HG03460 (cell line): ENCODE data around the gene NR6A1.

ENCODE experiments used
- ATAC-seq: cut with Tn5 transposase; IDR thresholded peaks from one replicate; pipeline ENCODE4 v1.9.1; 2021; ENCODE audit not compliant: unreplicated experiment

The NR6A1 gene

DNA sequence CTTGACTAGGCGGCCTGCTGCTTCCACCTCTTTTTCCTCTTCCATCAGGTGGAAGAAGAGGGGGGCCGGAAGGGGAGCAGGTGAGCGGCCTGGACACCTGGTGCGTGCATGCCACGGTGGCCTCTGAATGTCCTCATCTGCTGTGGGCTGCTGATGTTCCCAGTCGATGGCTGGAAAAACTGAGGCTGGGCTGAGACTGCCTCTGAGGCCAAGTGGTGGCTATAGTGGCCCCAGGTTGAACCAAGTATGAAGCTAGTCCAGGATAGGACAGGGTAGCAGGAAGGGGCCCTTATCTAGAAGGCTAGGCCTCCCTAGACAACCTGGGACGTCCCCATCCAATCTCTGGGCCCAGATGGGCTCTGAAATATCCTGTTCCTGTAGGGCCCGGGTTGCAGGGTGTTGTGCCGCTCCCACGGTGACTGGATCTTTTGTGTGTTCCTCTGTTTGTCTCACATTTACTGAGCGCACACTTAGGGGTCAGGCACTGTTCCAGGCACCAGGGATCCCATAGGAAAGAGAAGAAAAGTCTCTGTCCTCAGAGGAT lies 263.2 kb downstream of the NR6A1 start:
- ATAC-seq, result no peak

DNA sequence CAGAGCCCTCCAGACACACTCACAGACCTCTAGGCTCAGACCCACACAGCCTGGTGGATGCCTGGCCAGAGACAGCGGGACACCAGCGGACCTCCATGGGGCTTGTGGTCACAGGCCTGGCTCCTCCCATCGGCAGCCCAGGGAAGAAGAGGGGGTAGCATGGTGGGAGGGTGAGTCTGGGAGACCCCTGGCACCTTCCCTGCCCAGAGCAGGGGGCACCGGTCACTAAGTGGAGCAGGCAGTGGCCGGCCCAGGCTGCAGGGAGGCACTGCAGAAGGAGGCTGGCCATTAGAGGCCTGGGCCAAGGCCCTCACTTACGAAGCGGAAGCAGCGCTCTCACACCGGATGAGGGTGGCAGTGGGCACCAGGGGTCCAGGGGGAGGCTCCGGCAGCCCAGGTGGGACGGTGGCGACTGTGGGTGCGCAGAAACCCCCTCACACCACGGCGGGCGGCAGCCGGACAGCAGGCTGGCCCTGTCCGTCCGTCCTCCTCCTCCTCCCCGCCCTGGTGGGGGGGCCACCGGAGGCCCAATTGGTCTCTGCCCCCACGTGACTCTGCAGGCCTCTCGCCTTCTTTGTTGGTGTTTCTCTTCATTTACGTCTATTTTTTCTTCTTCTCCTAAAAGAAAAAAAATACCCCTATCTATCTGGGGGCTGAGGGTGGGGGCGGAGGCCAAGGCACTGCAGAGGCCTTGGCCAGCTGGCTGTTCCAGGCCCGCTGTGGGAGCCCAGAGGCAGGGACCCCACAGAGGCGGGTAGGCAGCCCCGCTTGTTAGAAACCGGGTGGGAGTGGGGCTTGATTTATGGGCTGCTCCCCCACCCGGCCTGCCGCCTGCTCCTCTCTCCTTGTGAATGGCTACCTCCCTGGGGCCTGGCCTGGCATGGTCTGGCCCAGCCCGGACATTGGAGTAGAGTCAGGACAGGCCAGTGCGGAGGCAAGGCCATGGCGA lies 263.9 kb downstream of the NR6A1 start, which contains the start of gene NR5A1:
NR5A1 (minus strand) TSS at position 469 of the 949 bp plus-strand sequence. CDS start 4,004 bp downstream, outside the sequence.
- ATAC-seq, result no peak

DNA sequence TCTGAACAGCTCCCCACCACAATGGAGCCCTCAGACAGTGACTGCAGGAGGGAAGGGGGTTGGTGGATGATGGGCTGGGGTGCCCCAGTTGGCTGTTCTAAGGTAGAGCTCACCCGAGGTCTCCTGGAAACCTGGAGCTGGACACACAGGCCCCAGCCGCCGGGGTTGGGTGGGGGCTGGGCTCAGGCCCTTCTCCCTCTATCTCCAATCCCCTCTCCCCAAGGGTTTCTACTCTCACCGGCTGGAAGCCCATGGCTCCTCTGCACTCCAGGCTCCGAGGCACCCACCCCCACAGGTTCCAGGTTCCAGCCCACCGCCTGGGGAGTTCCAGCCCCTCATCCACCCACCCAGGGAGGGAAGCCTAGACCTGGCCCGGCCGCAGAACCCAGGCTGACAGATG lies 264.7 kb downstream of the NR6A1 start:
- no peak for ATAC-seq

DNA sequence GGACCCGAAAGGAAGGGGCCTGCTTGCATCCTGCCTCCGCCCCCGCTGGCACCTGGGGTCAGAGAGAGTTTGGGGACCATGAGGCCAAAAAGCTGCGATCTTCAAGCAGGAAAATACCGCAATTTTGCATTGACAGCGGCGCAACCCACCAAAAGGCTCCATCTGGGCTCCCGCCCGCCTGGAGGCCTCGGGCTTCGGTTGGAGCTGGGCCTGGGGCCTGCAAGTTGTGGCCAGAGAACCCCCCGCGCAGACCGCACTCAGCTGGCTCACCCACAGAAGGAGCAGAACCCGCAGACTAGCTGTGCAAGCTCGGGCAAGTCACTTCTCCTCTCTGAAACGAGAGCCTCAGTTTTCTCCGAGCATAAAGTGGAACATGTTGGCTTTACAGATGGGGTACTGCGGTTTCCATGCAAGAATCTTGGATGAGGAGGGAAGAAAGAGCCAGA lies 265.2 kb downstream of the NR6A1 start:
- ATAC-seq, result no peak

DNA sequence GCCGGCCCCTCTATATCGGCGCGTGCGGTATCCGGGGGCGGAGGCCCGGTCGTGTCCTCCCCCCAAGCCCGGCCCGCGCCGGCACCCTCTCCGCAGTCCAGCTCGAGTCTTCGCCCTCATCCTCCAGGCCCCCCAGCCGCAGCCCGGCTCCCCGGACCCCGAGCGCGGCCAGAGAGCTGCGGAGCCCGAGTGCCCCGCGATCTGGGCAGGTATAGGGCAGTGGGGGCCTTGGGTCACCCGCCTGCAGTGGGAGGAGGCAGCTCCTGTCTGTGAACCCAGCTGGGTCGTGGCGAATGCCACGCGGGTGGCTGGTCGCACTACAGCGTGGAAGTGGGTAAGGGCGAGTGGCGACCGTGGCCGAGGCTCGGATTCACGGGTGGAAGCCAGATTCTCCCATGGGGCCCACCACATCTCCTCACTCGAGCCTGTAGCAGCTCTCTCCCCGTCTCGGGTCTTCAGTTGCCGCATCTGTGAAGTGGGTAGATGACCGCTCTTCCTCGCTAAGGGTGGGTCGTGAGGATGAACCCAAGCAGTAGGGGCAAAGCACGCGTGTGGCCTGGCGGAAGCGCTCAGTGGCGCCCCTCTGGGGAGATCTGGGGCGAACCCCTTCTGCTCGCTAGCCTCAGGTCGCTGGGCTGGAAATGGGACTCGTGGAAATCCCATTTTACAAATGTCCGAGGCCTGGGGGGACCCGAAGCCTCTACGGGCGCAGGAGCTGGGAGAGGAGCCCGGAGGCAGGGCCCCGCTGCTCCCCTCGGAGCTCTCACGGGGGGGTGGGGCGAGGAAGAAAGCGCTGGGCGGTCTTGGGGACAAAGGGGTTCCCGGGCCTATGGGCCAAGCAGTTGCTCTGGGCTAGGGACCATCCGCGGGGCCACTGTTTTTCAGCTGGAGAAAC lies 265.9 kb downstream of the NR6A1 start:
- no peak for ATAC-seq

DNA sequence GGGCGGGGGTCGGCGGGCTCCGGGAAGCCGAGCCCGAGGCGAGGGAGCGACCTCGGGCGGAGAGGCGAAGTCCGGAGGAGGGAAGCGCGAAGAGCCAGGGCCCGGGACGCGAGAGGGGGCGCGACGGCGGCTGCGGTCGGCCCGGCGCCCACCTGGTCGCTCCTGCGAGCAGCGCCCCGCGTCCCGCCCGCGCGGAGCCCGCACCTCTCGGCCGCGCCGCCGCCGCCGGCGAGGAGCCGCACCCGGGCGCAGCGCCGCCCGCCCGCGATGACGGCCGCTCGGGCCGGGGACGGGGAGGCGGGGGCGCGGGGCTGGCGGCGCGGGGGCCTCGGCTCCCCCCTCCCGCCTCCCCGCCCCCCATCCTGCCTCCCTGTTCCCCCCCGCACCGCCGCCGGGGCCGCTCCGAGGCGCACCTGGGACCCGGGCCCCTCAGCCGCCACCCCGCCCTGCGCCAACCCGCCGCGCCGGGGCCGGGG lies 266.5 kb downstream of the NR6A1 start:
- ATAC-seq, result no peak

DNA sequence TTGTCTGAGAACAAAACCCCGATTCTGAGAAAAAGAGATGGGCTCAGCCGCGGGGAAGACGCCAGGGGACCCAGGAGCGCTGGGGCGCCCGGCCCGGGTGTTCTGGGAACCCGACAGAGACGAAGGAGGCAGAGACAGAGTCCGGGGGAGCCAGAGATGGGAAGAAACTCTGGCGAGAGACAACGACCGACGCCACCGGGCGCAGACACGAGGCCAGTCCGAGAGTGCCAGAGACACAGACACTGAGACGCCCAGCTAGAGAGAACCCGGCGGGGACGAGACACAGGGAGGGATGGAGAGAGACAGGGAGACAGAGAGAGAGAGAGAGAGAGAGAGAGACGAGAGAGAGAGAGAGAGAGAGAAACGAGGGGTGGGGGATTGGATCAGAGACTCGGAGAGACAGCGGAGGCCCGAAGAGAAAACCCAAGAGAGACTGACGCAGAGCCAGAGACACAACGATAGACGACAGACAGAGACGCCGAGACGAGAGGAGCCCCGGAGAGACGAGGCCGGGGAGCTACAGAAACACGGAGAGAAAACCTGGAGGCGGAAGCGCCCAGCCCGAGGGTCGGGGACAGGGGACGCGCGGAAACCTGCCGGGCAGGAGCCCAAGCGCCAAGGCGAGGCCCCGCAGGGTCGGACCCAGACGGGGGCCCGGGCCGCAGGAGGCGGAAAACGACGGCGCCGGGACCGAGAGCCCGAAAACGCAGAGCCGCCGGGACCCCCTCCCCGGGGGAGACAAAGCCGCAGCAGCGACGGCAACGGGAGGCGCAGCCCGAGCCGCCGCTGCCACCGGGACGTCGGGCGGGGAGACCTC lies 267.2 kb downstream of the NR6A1 start:
- no peak for ATAC-seq

DNA sequence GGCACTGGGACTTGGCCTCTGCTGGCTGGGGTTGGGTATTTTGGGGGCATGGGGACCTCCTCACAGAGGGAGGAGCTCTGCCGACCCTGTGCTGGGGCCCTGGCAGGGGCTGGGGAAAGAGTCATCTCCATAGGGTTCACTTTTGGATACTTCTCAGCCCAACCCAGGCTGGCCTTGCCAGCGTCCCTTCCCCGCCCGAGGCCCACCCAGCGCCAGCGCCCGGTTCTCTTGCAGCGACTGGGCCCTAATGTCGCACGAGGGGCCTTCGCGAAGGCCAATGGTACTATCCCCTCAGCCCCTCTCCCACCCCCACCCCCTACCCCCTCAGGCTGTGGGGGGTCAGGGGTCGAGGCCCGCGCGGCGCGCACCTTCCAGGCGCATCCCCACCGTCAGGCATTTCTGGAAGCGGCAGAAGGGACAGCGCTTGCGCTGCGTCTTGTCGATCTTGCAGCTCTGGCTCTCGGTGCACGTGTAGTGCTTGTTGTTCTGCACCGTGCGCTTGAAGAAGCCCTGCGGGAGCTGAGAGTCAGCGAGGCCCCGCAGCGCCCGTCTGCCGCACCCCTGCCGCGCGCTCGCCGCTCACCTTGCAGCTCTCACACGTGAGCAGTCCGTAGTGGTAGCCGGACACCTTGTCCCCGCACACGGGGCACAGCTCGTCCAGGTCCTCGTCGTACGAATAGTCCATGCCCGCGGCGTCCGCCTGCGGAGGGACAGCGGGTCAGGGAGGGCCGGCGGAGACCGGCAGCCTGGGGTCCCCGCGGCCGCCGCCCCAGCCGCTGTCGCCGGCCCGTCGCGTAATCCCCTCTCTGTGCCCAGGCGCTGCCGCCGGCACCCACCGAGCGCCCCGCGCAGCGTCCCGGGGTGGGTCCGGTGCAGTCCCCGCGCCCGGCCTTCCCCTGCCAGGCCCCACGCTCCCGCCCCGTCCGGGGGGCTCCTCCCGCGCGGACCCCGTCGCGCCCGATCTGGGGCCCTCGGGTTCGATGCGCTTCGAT lies 268.1 kb downstream of the NR6A1 start:
- no peak for ATAC-seq

DNA sequence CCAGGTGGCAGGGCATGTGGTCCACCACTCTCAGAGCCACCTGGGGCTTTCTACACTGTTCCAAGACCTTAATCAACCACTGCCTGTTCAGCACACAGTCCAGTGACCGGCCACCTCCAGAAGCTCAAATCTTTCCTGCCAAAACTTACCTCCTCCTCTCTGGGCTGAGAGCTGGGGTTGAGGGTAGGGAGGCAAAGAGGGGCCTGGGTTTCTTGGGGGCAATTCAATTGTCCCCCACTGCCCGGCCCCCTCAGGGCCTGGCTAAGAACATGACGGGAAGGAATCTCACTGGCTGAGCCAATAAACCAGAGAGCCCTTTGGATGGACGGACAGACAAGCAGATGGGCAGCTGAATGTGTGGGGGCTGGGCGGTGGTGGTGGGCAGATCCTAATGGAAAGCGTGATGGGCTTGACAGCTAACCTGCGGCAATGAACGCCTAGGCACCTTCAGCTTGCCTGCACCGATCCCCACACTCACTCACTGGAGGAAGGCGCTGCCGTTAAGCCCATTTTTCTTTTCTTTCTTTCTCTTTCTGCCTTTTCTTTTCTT lies 269.3 kb downstream of the NR6A1 start:
- ATAC-seq, result no peak

DNA sequence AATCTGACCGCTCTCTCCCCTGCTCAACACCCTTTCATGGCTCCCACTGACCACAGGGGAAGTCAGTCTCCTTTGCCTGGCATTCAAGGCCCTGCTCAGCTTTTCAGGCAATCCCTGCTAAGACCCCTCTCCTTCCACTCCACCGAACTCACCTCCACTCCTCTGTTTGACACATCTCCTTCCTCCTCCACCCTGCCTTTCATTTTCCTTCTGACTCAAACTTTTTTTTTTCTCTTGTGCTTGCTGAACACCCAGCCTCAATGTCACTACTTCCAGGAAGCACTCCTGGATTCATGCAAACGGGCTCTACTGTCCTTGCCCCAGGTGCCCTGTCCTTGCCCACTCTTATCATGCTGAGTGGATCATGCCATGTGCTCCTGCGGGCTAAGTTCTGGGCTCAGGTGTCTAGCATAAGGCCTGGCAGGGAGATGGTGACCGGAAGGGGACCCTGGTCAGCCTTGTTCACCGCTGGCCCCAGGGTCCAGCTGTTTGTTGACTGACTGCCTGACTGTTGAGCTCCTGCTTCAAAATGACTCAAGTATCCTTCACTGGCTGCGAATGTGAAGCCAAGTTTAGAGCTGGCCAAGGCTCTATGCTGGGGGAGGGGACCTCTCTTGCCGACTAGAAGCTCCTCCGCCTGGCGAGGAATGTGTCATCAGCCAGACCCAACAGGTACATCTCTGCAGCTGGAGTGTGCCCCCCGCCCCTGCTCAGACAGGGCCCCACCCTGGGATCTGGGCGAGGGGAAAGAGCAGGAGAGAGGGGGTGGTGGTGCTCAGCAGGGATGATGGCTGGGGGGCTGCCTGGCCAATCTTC lies 270.1 kb downstream of the NR6A1 start:
- ATAC-seq, result no peak

DNA sequence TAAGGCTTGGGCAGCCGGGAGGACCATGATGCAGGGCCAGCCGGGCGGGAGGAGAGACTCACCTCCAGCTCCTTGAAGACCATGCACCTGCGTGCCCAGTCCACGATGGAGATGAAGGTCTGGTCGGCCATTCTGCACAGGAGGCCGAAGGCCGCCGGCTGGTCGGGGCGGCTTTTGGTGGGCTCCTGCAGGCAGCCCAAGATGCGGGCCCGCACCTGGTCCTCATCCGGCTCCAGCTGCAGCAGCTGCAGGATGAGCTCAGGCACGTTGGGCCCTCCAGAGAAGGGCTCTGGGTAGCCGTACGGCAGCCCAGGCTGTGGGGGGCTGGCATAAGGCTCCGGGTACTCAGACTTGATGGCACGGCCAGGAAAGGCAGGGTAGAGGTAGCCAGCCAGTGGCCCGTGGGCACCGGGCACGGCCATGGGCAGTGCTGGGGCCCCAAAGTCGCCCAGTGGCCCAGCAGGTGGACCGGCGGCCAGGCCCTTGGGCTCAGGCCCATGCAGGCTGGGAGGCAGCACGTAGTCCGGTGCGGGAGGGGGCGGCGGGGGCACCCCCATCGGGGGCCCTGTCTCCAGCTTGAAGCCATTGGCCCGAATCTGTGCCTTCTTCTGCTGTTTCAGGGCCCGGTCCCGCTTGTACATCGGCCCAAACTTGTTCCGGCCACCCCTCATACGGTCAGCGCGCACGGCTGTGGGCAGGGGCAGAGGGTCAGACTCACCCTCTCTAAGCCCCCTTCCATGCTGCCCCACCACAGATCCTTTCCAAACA lies 270.9 kb downstream of the NR6A1 start:
- ATAC-seq, result no peak

DNA sequence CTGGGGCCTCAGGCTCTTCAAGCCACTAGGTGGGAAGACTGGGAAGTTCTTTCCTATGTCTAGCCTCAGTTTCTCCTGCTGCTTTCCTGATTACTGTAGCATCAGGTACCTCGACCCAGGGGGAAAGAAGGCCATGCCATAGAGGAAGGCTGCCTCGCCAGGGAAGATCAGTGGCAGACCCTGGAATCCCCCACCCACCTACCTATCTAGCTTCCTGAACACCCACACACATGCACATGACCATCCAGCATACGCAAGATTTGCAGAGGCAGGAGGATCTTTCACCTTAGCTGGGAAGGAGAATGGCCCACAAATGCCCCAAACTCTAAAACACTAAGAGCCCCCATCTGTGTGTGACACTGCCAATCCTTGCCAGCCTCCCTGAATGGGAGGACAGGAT lies 271.9 kb downstream of the NR6A1 start:
- ATAC-seq, result no peak

DNA sequence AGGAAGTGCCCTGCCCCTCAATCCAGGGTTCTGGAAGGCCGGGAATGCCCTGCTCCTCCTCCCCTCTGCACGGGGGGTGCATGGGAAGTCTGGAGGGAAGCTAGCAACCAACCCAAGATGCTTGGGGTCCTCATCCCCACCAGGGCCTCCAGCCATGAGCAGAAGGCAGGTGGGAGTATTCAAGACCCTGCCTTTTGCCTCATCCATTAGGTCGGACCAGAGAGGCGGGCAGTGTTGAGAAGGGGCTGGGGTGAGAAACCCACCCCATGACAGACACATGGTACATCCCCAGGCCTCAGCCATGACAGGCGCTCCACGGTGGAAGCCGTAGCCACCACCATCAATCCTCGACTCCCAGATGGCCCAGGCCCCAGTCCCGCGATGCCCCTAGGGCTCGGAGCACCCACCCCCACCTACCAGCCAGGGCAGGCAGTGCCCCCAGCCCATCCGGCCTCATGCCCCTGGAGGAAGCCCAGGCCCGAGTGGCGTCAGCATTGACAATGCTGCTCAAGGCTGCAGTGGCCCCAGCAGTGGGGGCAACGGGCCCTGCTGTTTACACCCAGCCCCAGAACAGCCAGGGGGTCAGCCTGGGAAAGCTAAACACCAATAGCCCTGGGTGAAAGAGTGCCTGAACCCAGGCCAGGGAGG lies 272.5 kb downstream of the NR6A1 start:
- ATAC-seq, result no peak

DNA sequence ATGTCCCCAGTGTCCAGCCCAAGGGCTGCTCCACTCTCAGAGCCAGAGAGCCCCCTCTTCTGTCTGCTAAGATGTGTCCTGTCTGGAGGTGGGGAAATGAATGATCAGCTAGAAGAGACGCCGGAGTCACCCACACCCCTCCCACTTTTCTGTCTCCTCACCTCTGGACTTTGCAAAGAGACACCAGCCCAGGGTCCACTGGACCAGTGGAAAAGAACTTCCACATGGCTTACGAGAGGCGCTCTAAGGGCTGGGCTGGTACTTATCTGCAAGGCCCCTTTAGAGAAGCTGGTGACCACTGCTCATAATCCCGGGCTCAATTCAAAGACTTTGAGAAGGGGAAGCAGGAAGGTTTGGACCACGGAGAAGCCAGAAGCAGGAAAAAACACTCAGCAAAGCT lies 273.1 kb downstream of the NR6A1 start:
- no peak for ATAC-seq

DNA sequence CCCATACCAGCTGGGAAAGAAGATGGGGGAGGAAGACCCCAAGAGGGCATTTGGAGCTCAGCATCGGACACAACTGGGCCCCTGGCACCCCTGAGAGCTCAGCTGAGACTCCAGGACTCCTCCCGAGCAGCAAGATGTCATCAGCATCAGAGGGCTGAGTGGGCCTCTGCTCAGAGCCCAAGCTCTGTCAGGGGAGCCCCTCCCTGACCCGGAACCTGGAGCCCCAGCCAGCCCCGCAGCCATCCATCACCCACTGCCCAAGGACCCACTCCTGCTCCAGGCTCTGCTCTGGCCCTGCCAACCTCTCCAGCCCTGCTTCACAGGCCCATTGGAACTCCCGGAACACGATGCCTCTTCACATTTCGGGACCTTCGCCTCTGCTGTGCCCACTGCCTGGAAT lies 273.7 kb downstream of the NR6A1 start:
- ATAC-seq, result no peak

DNA sequence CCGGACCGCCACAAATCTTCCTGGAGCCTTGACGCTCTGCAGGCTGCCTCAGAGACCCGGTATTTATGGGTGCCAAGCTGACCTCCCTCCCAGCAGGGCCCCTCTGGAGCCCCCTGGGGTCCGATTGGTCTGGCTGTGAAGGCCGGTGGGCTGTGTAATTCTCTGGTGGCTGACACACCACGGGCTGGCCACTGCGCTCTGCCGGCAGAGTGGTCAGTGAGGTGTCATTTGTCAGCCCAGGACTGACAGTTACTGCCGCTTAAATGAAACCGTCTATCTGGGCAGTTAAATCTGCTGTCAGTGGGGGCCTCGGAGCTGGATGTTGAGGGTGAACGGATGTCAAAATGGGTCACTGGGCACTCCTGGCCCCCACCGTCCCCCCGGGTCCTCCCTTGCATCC lies 274.6 kb downstream of the NR6A1 start:
- ATAC-seq, result no peak

DNA sequence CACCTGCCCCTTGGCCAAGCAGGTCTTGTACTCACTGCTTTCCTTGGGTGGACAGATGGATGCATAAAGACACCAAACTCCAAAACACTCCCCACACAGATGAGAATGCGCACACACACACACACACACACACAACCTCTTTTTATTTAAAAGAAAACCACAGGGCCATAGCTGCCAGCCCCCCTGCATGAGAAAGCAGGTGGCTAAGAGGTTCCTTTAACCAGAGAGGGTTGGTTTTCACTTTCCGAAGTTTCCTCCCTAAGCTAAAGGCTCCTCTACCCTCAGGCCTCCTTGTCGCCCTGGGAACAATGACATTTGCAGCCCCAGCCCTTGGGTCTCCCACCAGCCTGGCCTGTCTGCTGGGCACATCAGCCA lies 275.0 kb downstream of the NR6A1 start:
- ATAC-seq, result no peak
